T-helper 17 cell (primary cell): ENCODE results near the gene FBXO24. TPM values are rescaled to one million over a fixed set of nuclear protein-coding genes. Genes with fewer than 3 reads are reported as not detected.
"Not testable (repeated sequence)": the region's sequence is repeated elsewhere in the genome, so short reads cannot be mapped to it uniquely, and the experiment has no call there.

Experiments
- ATAC-seq: fragments of 150-1000 bp; cut with Tn5 transposase; 2 replicates; pipeline ENCODE4 v1.10.0; 2021; ENCODE audit warnings: mild to moderate bottlenecking, moderate library complexity
- DNase-seq, 3 donors: peaks; one replicate each; pipeline versions ENCODE4 v3.0.0 to v3.0.0-alpha.2; 2020 to 2021
- H3K9me3 ChIP-seq: one replicate; pipeline ENCODE4 v1.7.0; 2013; ENCODE audit warnings: low read length, mild to moderate bottlenecking; ENCODE audit not compliant: control insufficient read depth, poor library complexity, severe bottlenecking
- H3K27ac Mint-ChIP-seq: one replicate; pipeline ENCODE4 v1.8.0; 2022; ENCODE audit warnings: mild to moderate bottlenecking, moderate library complexity, mixed read lengths
- H3K27me3 Mint-ChIP-seq: one replicate; pipeline ENCODE4 v1.8.0; 2022; ENCODE audit warnings: mixed read lengths
- H3K36me3 Mint-ChIP-seq: one replicate; pipeline ENCODE4 v1.8.0; 2022; ENCODE audit warnings: low read depth, mixed read lengths
- H3K4me1 Mint-ChIP-seq: one replicate; pipeline ENCODE4 v1.8.0; 2022; ENCODE audit warnings: mild to moderate bottlenecking, mixed read lengths
- H3K4me3 Mint-ChIP-seq: one replicate; pipeline ENCODE4 v1.8.0; 2022; ENCODE audit warnings: mild to moderate bottlenecking, moderate library complexity, mixed read lengths
- total RNA-seq, 4 donors: library from RNA in 2 of 4; stranded (reverse) in 2 of 4; gene quantifications; one replicate each; pipeline ENCODE4 v1.2.3 and lab custom pipeline; 2022 to 2026

The FBXO24 gene
- total RNA-seq, 2 donors from 2014 or later, result 0.31 to 0.70 TPM

GRCh38 chr7:100563809-100564400 is 22.2 kb upstream of the FBXO24 start:
- H3K4me1 Mint-ChIP-seq, result peaks cover 15% of the 10 kb centered on the region
- peak overlapping the region; percentile 81 for H3K27ac Mint-ChIP-seq
- peak; percentile 63 to 83 (median 66) for DNase-seq
- no peaks in the 10 kb centered on the region for H3K9me3 ChIP-seq
- ATAC-seq, result peak; percentile 78
- H3K36me3 Mint-ChIP-seq, result peaks cover 4% of the 10 kb centered on the region
- no peak overlapping the region for H3K4me3 Mint-ChIP-seq
- no peaks in the 10 kb centered on the region for H3K27me3 Mint-ChIP-seq

DNA sequence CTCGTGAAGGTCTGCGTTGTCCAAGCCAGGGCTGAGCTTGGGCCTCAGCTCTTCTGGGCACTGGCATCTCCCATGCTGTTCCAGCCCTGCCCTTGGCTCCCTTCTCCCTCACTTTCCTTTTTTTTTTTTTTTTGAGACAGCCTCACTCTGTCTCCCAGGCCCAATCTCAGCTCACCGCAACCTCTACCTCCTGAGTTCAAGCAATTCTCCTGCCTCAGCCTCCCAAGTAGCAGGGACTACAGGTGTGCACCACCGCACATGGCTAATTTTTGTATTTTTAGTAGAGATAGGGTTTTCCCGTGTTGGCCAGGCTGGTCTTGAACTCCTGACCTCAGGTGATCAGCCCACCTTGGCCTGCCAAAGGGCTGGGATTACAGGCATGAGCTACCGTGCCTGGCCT is 21.7 kb upstream of the FBXO24 start:
- H3K27ac Mint-ChIP-seq, result peak overlapping the region; percentile 81
- H3K36me3 Mint-ChIP-seq, result not testable (repeated sequence)

DNA sequence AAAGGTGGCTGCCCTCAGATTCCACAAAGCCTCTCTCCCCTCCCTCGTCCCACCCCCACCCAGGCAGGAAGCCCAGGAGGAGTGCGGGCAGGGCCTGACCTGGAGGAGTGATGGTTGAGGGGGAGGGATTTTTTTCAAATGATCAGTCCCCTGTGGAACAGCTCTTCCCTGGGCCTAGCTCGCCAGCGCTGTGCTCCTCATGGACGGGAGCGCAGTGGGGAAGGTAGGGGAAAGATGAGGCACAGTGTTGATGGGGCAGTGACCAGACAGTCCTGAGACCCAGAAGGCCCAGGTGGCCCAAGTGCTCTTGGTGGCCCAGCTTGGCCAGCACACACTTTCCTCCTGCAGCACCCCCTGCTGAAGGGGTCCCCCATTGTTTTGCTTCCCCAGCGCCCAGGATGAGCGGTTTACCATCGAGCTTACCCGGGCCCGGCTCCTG is 21.0 kb upstream of the FBXO24 start:
- ATAC-seq, result no peak
- Mint-ChIP-seq H3K27me3 (no peaks in the 10 kb centered on the region), H3K27ac (no peak overlapping the region), H3K36me3 (peaks cover 4% of the 10 kb centered on the region), H3K4me1 (peaks cover 16% of the 10 kb centered on the region), H3K4me3 (no peak overlapping the region)
- DNase-seq, result no peak
- H3K9me3 ChIP-seq, result no peaks in the 10 kb centered on the region

More for the DNA sequence above, 21.7 kb upstream of the FBXO24 start:
- H3K9me3 ChIP-seq, H3K4me3 Mint-ChIP-seq, DNase-seq, ATAC-seq, H3K27me3 Mint-ChIP-seq: not testable (repeated sequence)
- H3K4me1 Mint-ChIP-seq, result peaks cover 18% of the 10 kb centered on the region

DNA sequence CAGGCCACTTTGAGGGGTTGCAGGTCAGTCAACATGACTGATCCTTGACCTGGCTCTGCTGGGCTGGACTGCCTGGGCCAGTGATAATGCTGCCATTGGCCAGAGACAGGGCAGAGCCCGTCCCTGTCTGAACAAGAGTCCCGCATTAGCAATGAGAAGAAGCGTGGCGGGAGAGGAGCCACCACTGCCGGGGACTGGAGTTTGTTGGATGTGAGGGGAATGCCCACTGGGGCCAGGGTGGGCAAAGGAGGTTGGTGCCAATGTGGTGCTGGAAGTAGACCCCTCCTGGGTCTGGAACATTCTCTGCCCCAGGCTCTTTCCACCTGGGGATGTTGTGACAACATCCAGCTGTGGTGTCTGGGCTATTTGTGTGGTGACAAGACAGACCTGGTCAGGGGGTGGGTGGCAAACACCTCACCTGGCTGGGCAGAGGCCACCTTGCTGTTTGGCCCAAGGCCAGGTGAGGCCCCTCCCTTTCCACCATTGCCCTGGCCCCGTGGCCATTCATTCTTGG is 20.1 kb upstream of the FBXO24 start:
- H3K27me3 Mint-ChIP-seq, result no peaks in the 10 kb centered on the region
- ATAC-seq (no peak), DNase-seq (no peak)
- peaks cover 4% of the 10 kb centered on the region for H3K36me3 Mint-ChIP-seq
- peaks cover 18% of the 10 kb centered on the region for H3K4me1 Mint-ChIP-seq
- no peak overlapping the region for H3K4me3 Mint-ChIP-seq
- H3K27ac Mint-ChIP-seq, result peak overlapping the region; percentile 61
- no peaks in the 10 kb centered on the region for H3K9me3 ChIP-seq

DNA sequence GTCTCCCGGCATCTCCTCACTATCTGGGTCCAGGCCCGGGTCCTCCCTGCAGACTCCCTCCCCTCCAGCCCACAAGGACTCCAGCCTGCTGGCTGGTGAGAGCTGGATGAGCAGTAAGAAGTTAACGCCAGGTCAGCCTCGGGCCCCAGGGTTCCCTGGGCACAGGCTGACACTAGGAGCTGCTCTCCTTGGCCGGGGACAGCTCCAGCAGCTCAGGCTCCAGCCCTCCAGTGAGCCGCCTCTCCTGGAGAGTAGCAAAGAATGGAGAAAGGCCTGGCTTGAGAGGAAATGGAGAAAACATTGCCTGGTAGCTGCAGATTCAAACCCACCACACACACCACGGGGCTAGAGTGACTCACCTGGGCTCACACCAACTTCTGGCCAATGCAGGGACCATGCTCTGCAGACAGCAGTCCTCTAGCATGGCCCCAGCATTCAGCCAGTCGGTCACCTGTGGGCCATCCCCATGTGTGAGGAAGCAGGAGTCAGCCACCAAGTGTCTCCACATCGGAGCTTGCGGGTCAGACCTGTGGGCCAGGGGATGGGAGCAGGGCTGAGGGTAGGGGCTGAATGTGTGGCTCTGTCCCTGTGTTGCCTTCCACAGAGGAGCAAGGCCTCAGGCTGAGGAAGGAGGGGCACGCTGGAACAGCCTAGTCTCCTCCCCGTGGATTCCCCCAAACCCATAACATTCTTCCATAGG is 18.9 kb upstream of the FBXO24 start:
- no peak for DNase-seq
- Mint-ChIP-seq H3K4me1 (peaks cover 24% of the 10 kb centered on the region), H3K4me3 (no peak overlapping the region), H3K36me3 (peaks cover 4% of the 10 kb centered on the region), H3K27ac (peak overlapping the region; percentile 61), H3K27me3 (no peaks in the 10 kb centered on the region)
- no peak for ATAC-seq
- no peaks in the 10 kb centered on the region for H3K9me3 ChIP-seq

- H3K4me1 Mint-ChIP-seq, result peaks cover 24% of the 10 kb centered on the region
- peaks cover 4% of the 10 kb centered on the region for H3K36me3 Mint-ChIP-seq
- no peak overlapping the region for H3K4me3 Mint-ChIP-seq
- DNase-seq, result no peak
- no peak overlapping the region for H3K27ac Mint-ChIP-seq
- ATAC-seq, result no peak
- no peaks in the 10 kb centered on the region for H3K9me3 ChIP-seq
- H3K27me3 Mint-ChIP-seq, result no peaks in the 10 kb centered on the region
These were observed 18.4 kb upstream of the FBXO24 start for GRCh38 chr7:100567751-100568175.

- Mint-ChIP-seq H3K27ac (peak overlapping the region; percentile 83), H3K36me3 (peaks cover 4% of the 10 kb centered on the region), H3K4me1 (peaks cover 24% of the 10 kb centered on the region), H3K4me3 (no peak overlapping the region), H3K27me3 (no peaks in the 10 kb centered on the region)
- DNase-seq (no peak), ATAC-seq (no peak)
- no peaks in the 10 kb centered on the region for H3K9me3 ChIP-seq
These were observed 17.8 kb upstream of the FBXO24 start for GRCh38 chr7:100568176-100568895.

DNA sequence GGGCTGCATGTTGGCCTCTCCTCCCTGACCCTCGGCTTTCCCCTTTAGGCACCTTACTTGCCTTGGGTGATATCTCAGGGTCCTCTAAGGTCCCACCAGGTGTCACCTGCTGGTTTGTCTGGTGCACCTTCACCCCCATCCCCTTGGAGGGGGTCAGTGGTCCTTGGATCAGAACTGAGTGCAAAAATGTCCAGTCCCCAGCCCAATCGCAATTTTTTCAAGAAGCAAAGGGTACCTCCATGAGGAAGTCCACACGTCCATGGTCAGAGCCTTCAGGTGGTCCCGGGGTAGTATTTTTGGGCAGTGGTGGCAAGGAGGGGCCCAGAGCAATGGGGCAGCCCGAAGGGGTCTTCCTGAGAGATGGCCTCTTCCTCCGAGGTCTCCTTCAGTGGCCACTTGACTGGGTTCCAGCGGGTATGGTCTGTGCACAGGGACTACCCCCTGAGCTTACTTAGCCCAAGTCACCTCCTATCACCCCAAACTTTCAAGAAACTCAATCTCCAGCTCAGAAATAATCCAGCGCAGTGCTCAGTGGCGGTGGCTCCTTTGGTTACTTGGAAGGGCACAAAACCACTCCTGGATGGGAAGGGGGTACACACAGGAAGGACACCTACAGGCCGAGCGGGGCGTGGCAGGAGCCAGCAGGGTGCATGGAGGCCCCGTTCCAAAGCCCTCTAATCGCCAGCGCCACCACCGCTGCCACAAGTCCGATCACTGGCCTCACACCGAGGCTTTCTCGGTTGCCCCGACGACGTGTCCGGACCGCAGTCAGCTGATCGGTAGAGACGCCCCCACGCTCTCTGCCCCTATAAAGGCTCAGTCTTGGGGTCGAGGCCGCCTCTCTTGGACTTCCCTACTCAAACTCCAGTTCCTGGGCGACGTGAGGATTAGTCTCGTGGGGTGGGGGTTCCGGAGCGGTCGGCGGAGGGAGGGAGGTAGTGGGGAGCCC is 17.0 kb upstream of the FBXO24 start:
- peaks cover 2% of the 10 kb centered on the region for H3K36me3 Mint-ChIP-seq
- DNase-seq (peak in 2 of 3 donors; percentile 40 to 43), ATAC-seq (peak; percentile 27)
- no peaks in the 10 kb centered on the region for H3K27me3 Mint-ChIP-seq
- H3K27ac Mint-ChIP-seq, result peak overlapping the region; percentile 83
- no peaks in the 10 kb centered on the region for H3K9me3 ChIP-seq
- peaks cover 21% of the 10 kb centered on the region for H3K4me1 Mint-ChIP-seq
- H3K4me3 Mint-ChIP-seq, result peak overlapping the region; percentile 68

GRCh38 chr7:100570954-100571828 is 14.9 kb upstream of the FBXO24 start:
- Mint-ChIP-seq H3K27me3 (no peaks in the 10 kb centered on the region), H3K4me3 (peak overlapping the region; percentile 19), H3K36me3 (peaks cover 2% of the 10 kb centered on the region), H3K4me1 (peaks cover 28% of the 10 kb centered on the region), H3K27ac (peak overlapping the region; percentile 34)
- ATAC-seq (no peak), DNase-seq (no peak)
- H3K9me3 ChIP-seq, result no peaks in the 10 kb centered on the region

GRCh38 chr7:100571829-100572116 is 14.4 kb upstream of the FBXO24 start:
- ATAC-seq, result no peak
- peaks cover 26% of the 10 kb centered on the region for H3K4me1 Mint-ChIP-seq
- H3K27me3 Mint-ChIP-seq, result no peaks in the 10 kb centered on the region
- H3K27ac Mint-ChIP-seq, result peak overlapping the region; percentile 34
- no peak for DNase-seq
- H3K36me3 Mint-ChIP-seq, result no peaks in the 10 kb centered on the region
- no peaks in the 10 kb centered on the region for H3K9me3 ChIP-seq
- H3K4me3 Mint-ChIP-seq, result peak overlapping the region; percentile 19

GRCh38 chr7:100572281-100572948 is 13.7 kb upstream of the FBXO24 start:
- Mint-ChIP-seq H3K36me3 (no peaks in the 10 kb centered on the region), H3K4me3 (no peak overlapping the region), H3K4me1 (peaks cover 23% of the 10 kb centered on the region), H3K27ac (peak overlapping the region; percentile 34), H3K27me3 (no peaks in the 10 kb centered on the region)
- DNase-seq, result no peak
- ATAC-seq, result no peak
- no peaks in the 10 kb centered on the region for H3K9me3 ChIP-seq
